NT2/D1 (cell line): Measurements from ENCODE around the gene DMGDH.
A peak's percentile ranks its signal among the peaks of the same experiment; 100 is the strongest.

Experiments
- DNase-seq: peaks from one replicate; pipeline ENCODE4 v3.0.0-alpha.2; 2011; ENCODE audit warnings: low read depth, low spot score
- H3K27me3 ChIP-seq: 2 replicates; pipeline ENCODE4 v1.6.0; 2011; ENCODE audit warnings: mild to moderate bottlenecking; ENCODE audit not compliant: insufficient read length, insufficient read depth
- H3K36me3 ChIP-seq: 2 replicates; pipeline ENCODE4 v1.6.1; 2011; ENCODE audit warnings: mild to moderate bottlenecking, low read length, mixed read lengths; ENCODE audit not compliant: insufficient read depth, insufficient read length
- H3K4me1 ChIP-seq: 2 replicates; pipeline ENCODE4 v1.5.1; 2011; ENCODE audit not compliant: insufficient read depth, insufficient read length
- H3K4me3 ChIP-seq: 2 replicates; pipeline ENCODE4 v1.5.1; 2011; ENCODE audit warnings: low read depth; ENCODE audit not compliant: insufficient read length
- H3K9ac ChIP-seq: 2 replicates; pipeline ENCODE4 v1.6.0; 2011; ENCODE audit warnings: low read depth; ENCODE audit not compliant: insufficient read length
- H3K9me3 ChIP-seq: 2 replicates; pipeline ENCODE4 v1.5.1; 2011; ENCODE audit warnings: mild to moderate bottlenecking, low read length; ENCODE audit not compliant: insufficient read depth
- SUZ12 ChIP-seq: IDR thresholded peaks from 2 replicates; pipeline ENCODE4 v1.6.1; 2011; ENCODE audit not compliant: insufficient read length, insufficient read depth; ENCODE audit errors: extremely low read depth
- YY1 ChIP-seq: IDR thresholded peaks from 2 replicates; pipeline ENCODE4 v1.6.1; 2011; ENCODE audit not compliant: insufficient read length, insufficient read depth
- ZNF274 ChIP-seq: IDR thresholded peaks from 2 replicates; pipeline ENCODE4 v1.6.1; 2011; ENCODE audit warnings: mild to moderate bottlenecking, low read depth, low read length

The DMGDH gene

GRCh38 chr5:79036769-79037168 is 32.7 kb downstream of the DMGDH start:
- H3K27me3 ChIP-seq, result no peaks in the 10 kb centered on the region
- H3K4me1 ChIP-seq, result no peaks in the 10 kb centered on the region
- no peak overlapping the region for H3K4me3 ChIP-seq
- no peak for DNase-seq
- no peaks in the 10 kb centered on the region for H3K9me3 ChIP-seq
- no peaks in the 10 kb centered on the region for H3K36me3 ChIP-seq
- TF ChIP-seq ZNF274, result no peak
- no peak for TF ChIP-seq SUZ12
- TF ChIP-seq YY1, result no peak
- no peak overlapping the region for H3K9ac ChIP-seq

GRCh38 chr5:79035237-79035636 is 34.2 kb downstream of the DMGDH start:
- no peaks in the 10 kb centered on the region for H3K27me3 ChIP-seq
- DNase-seq, result no peak
- no peak overlapping the region for H3K4me3 ChIP-seq
- H3K36me3 ChIP-seq, result no peaks in the 10 kb centered on the region
- H3K4me1 ChIP-seq, result no peaks in the 10 kb centered on the region
- H3K9ac ChIP-seq, result no peak overlapping the region
- no peaks in the 10 kb centered on the region for H3K9me3 ChIP-seq
- TF ChIP-seq YY1, result no peak
- TF ChIP-seq SUZ12, result no peak
- TF ChIP-seq ZNF274, result no peak

GRCh38 chr5:79032782-79033181 is 36.7 kb downstream of the DMGDH start:
- Histone ChIP-seq H3K27me3 (no peaks in the 10 kb centered on the region), H3K9me3 (no peaks in the 10 kb centered on the region), H3K4me1 (no peaks in the 10 kb centered on the region), H3K4me3 (no peak overlapping the region), H3K9ac (no peak overlapping the region), H3K36me3 (no peaks in the 10 kb centered on the region)
- TF ChIP-seq ZNF274, result no peak
- TF ChIP-seq YY1, result no peak
- TF ChIP-seq SUZ12, result no peak
- DNase-seq, result no peak

- Histone ChIP-seq H3K9me3 (no peaks in the 10 kb centered on the region), H3K36me3 (no peaks in the 10 kb centered on the region), H3K4me1 (no peaks in the 10 kb centered on the region), H3K27me3 (no peaks in the 10 kb centered on the region), H3K9ac (no peak overlapping the region), H3K4me3 (no peak overlapping the region)
- no peak for DNase-seq
- TF ChIP-seq SUZ12 (no peak), YY1 (no peak), ZNF274 (no peak)
These were observed 37.3 kb downstream of the DMGDH start for GRCh38 chr5:79032031-79032695.

GRCh38 chr5:79031485-79031867 is 38.0 kb downstream of the DMGDH start:
- no peaks in the 10 kb centered on the region for H3K4me1 ChIP-seq
- DNase-seq, result no peak
- no peaks in the 10 kb centered on the region for H3K9me3 ChIP-seq
- H3K4me3 ChIP-seq, result no peak overlapping the region
- no peak overlapping the region for H3K9ac ChIP-seq
- H3K36me3 ChIP-seq, result no peaks in the 10 kb centered on the region
- no peaks in the 10 kb centered on the region for H3K27me3 ChIP-seq
- no peak for TF ChIP-seq ZNF274
- no peak for TF ChIP-seq YY1
- TF ChIP-seq SUZ12, result no peak

- no peak for DNase-seq
- TF ChIP-seq SUZ12 (no peak), ZNF274 (no peak), YY1 (no peak)
- no peak overlapping the region for H3K4me3 ChIP-seq
- H3K27me3 ChIP-seq, result no peaks in the 10 kb centered on the region
- no peaks in the 10 kb centered on the region for H3K9me3 ChIP-seq
- no peaks in the 10 kb centered on the region for H3K4me1 ChIP-seq
- H3K9ac ChIP-seq, result no peak overlapping the region
- no peaks in the 10 kb centered on the region for H3K36me3 ChIP-seq
These were observed 38.6 kb downstream of the DMGDH start for GRCh38 chr5:79030663-79031484.

GRCh38 chr5:79025054-79025472 is 44.4 kb downstream of the DMGDH start:
- Histone ChIP-seq H3K4me1 (no peaks in the 10 kb centered on the region), H3K4me3 (no peak overlapping the region), H3K9ac (peak overlapping the region; percentile 46), H3K9me3 (no peaks in the 10 kb centered on the region), H3K36me3 (no peaks in the 10 kb centered on the region), H3K27me3 (no peaks in the 10 kb centered on the region)
- TF ChIP-seq ZNF274, result no peak
- TF ChIP-seq YY1, result no peak
- TF ChIP-seq SUZ12, result no peak
- peak; percentile 57 for DNase-seq
